HG03045 (cell line): ENCODE results near the gene AGAP3.

Experiments used
- ATAC-seq: cut with Tn5 transposase; IDR thresholded peaks from one replicate; pipeline ENCODE4 v1.9.1; 2021; ENCODE audit warnings: mild to moderate bottlenecking, moderate library complexity; ENCODE audit not compliant: unreplicated experiment

Gene AGAP3

GRCh38 chr7:151087245-151088018, 1.2 kb downstream of the AGAP3 start:
- ATAC-seq, result no peak

- ATAC-seq, result no peak
Observed at GRCh38 chr7:151088019-151088855, 2.0 kb downstream of the AGAP3 start.

- ATAC-seq, result no peak
Observed at GRCh38 chr7:151088856-151089699, 2.8 kb downstream of the AGAP3 start.

GRCh38 chr7:151089893-151090730, 3.8 kb downstream of the AGAP3 start:
- ATAC-seq, result no peak

- no peak for ATAC-seq
Observed at GRCh38 chr7:151091003-151091402, 4.7 kb downstream of the AGAP3 start.

GRCh38 chr7:151091431-151091830, 5.2 kb downstream of the AGAP3 start:
- no peak for ATAC-seq

- no peak for ATAC-seq
Observed at GRCh38 chr7:151091988-151092387, 5.7 kb downstream of the AGAP3 start.

- ATAC-seq, result no peak
Observed at GRCh38 chr7:151093748-151094147, 7.5 kb downstream of the AGAP3 start.

GRCh38 chr7:151094675-151095074, 8.4 kb downstream of the AGAP3 start:
- ATAC-seq, result no peak

- ATAC-seq, result no peak
Observed at GRCh38 chr7:151095123-151095797, 9.0 kb downstream of the AGAP3 start.

GRCh38 chr7:151095828-151096475, 9.7 kb downstream of the AGAP3 start:
- ATAC-seq, result no peak

- ATAC-seq, result no peak
Observed at GRCh38 chr7:151099486-151100211, 13.4 kb downstream of the AGAP3 start.

- ATAC-seq, result no peak
Observed at GRCh38 chr7:151100921-151101320, 14.6 kb downstream of the AGAP3 start.

- no peak for ATAC-seq
Observed at GRCh38 chr7:151101621-151102396, 15.5 kb downstream of the AGAP3 start.

GRCh38 chr7:151102991-151103390, 16.7 kb downstream of the AGAP3 start:
- ATAC-seq, result no peak

GRCh38 chr7:151103973-151104372, 17.7 kb downstream of the AGAP3 start:
- no peak for ATAC-seq

- no peak for ATAC-seq
Observed at GRCh38 chr7:151104411-151105235, 18.3 kb downstream of the AGAP3 start.
